ENCODE data around the gene OR4P4. TPM values are rescaled to one million over a fixed set of nuclear protein-coding genes. Genes with fewer than 3 reads are reported as not detected.

Gene OR4P4
- polyA plus RNA-seq, 1 donor from 2014 or later = not detected

GRCh38 chr11:55669376-55669775 is 34.5 kb downstream of the OR4P4 start:
- H3K4me3 ChIP-seq (ENCODE audit: low read length) = no peak overlapping the region
- no peak overlapping the region for H3K9ac ChIP-seq (ENCODE audit: low read length)
- H3K9me3 ChIP-seq (ENCODE audit: low read length) = no peaks in the 10 kb centered on the region
- no peak overlapping the region for H3K27ac ChIP-seq (ENCODE audit: low read length)
- H3F3A ChIP-seq (ENCODE audit: insufficient read depth, low read length, poor library complexity, severe bottlenecking) = no peaks in the 10 kb centered on the region
- no peaks in the 10 kb centered on the region for H3K36me3 ChIP-seq (ENCODE audit: insufficient read depth, low read length)
- no peaks in the 10 kb centered on the region for H4K20me1 ChIP-seq (ENCODE audit: insufficient read depth)
- no peak overlapping the region for H3K4me2 ChIP-seq (ENCODE audit: low read length)
- no peaks in the 10 kb centered on the region for H3K9me2 ChIP-seq (ENCODE audit: insufficient read depth, low read length)
- H3K79me2 ChIP-seq (replicated peaks; ENCODE audit: insufficient read depth, low read length) = no peaks in the 10 kb centered on the region
- no peak overlapping the region for H2AFZ ChIP-seq (ENCODE audit: low read depth, low read length)
- H3K27me3 ChIP-seq (ENCODE audit: insufficient read depth, low read depth, low read length) = no peaks in the 10 kb centered on the region
- TF ChIP-seq CTCF (IDR thresholded peaks at IDR 0.05; ENCODE audit: poor library complexity, severe bottlenecking) = no peak
- no peak for TF ChIP-seq EP300 (conservative IDR thresholded peaks at IDR 0.05; ENCODE audit: poor library complexity, severe bottlenecking)
- no peak for TF ChIP-seq EZH2 (IDR thresholded peaks at IDR 0.05; ENCODE audit: borderline replicate concordance, insufficient read depth, low read length, poor library complexity, severe bottlenecking)
- TF ChIP-seq RAD21 (conservative IDR thresholded peaks at IDR 0.05) = no peak
- no peak for TF ChIP-seq SMC3 (conservative IDR thresholded peaks at IDR 0.05; ENCODE audit: poor library complexity)
- no peak for TF ChIP-seq REST (IDR thresholded peaks at IDR 0.05; ENCODE audit: borderline replicate concordance)
- TF ChIP-seq POLR2AphosphoS5 (IDR thresholded peaks at IDR 0.05) = no peak

- Histone ChIP-seq H3K4me2 (ENCODE audit: low read length) (no peak overlapping the region), H3K36me3 (ENCODE audit: insufficient read depth, low read length) (no peaks in the 10 kb centered on the region), H3K27ac (ENCODE audit: low read length) (no peak overlapping the region), H2AFZ (ENCODE audit: low read depth, low read length) (no peak overlapping the region), H3K9me2 (ENCODE audit: insufficient read depth, low read length) (no peaks in the 10 kb centered on the region), H3K9ac (ENCODE audit: low read length) (no peak overlapping the region), H3K4me3 (ENCODE audit: low read length) (no peak overlapping the region), H3K27me3 (ENCODE audit: insufficient read depth, low read depth, low read length) (no peaks in the 10 kb centered on the region), H3K9me3 (ENCODE audit: low read length) (no peaks in the 10 kb centered on the region), H3K79me2 (replicated peaks; ENCODE audit: insufficient read depth, low read length) (no peaks in the 10 kb centered on the region), H4K20me1 (ENCODE audit: insufficient read depth) (no peaks in the 10 kb centered on the region), H3F3A (ENCODE audit: insufficient read depth, low read length, poor library complexity, severe bottlenecking) (no peaks in the 10 kb centered on the region)
- TF ChIP-seq REST (IDR thresholded peaks at IDR 0.05; ENCODE audit: borderline replicate concordance) (no peak), MXI1 (conservative IDR thresholded peaks at IDR 0.05; ENCODE audit: poor library complexity, severe bottlenecking) (no peak), RAD21 (conservative IDR thresholded peaks at IDR 0.05) (no peak), EP300 (conservative IDR thresholded peaks at IDR 0.05; ENCODE audit: poor library complexity, severe bottlenecking) (no peak), SMC3 (conservative IDR thresholded peaks at IDR 0.05; ENCODE audit: poor library complexity) (no peak), CTCF (IDR thresholded peaks at IDR 0.05; ENCODE audit: poor library complexity, severe bottlenecking) (no peak), EZH2 (IDR thresholded peaks at IDR 0.05; ENCODE audit: borderline replicate concordance, insufficient read depth, low read length, poor library complexity, severe bottlenecking) (no peak), POLR2AphosphoS5 (IDR thresholded peaks at IDR 0.05) (no peak), TAF1 (IDR thresholded peaks at IDR 0.05; ENCODE audit: low read depth) (no peak)
Measured at GRCh38 chr11:55673860-55674259, 38.9 kb downstream of the OR4P4 start.

Data from neural cell (in vitro differentiated cells).